Non-pigmented ciliary epithelial cell (primary cell): ENCODE measurements around the gene TLE2.
A peak's percentile ranks its signal among the peaks of the same experiment; 100 is the strongest.
"Not testable (repeated sequence)": the region's sequence is repeated elsewhere in the genome, so short reads cannot be mapped to it uniquely, and the experiment has no call there.

Source experiments
- DNase-seq: peaks from one replicate; pipeline ENCODE4 v3.0.0-alpha.2; 2010; ENCODE audit warnings: low read depth

TLE2 gene

DNA sequence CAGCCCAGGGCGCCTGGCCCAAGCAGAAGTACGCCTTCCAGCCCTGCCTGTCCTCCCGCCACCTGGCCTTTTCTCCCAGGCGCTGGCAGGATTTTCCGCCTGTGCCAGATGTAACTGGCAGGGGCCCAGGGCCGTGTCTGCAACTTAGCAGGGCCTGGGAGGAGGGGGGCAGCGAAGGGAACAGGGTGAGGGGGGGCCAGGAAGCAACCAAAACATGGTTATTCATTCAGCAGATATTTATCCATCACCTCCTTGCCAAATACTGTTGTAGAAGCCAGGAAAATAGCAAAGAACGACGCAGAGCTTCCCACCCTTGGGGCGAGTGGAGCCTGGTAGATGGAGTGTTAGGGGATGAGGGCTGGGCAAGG, 46.1 kb downstream of the TLE2 start:
- no peak for DNase-seq

DNA sequence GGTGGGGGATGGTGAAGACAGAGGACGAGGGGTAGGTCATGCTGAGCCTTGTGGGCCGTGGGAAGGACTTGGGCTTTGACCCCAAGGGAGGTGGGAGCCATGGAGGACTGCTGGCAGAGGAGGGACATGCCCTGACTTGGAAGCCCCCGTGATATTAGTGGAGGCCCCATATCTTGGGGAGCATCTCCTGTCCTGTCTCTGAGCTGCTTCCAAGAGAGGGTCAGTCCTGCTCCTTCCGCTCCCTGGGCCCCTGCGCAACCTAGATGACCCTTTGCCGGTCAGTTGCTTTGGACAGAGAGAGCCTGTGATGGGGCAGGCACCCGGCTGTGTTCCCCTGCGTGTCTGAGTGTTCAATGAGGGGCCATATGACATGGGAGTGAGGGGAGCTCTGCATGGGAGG, 46.5 kb downstream of the TLE2 start:
- no peak for DNase-seq

DNA sequence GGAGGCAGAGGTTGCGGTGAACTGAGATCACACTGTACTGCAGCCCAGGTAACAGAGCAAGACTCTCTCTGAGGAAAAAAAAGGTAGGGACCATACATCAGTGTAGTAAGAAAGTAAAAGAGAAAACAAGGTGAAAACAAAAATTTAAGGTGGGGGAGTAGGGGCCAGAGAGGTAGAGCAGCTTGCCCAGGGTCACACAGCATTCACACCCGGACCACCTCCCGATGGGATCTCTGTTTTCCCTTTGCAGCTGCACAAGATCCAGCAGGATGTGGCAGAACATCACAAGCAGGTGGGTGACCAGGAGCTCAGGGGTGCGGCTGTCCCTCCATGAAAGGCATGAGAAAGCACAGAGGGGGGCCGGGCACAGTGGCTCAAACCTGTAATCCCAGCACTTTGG, 47.2 kb downstream of the TLE2 start:
- no peak for DNase-seq

DNA sequence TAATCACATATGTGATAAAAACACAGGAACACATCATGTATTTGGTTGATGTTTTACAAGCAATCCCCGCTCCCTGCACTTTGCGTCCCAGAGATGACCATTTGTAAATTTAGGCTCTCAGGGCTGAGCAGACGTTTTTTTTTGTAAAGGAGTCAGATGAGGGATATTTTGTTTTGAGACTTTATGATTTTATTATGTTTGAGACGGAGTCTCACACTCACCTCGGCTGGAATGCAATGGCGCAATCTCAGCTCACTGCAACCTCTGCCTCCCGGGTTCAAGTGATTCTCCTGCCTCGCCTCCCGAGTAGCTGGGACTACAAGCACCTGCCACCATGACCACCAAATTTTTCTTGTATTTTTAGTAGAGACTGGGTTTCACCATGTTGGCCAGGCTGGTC, 50.3 kb downstream of the TLE2 start:
- DNase-seq, result no peak

DNA sequence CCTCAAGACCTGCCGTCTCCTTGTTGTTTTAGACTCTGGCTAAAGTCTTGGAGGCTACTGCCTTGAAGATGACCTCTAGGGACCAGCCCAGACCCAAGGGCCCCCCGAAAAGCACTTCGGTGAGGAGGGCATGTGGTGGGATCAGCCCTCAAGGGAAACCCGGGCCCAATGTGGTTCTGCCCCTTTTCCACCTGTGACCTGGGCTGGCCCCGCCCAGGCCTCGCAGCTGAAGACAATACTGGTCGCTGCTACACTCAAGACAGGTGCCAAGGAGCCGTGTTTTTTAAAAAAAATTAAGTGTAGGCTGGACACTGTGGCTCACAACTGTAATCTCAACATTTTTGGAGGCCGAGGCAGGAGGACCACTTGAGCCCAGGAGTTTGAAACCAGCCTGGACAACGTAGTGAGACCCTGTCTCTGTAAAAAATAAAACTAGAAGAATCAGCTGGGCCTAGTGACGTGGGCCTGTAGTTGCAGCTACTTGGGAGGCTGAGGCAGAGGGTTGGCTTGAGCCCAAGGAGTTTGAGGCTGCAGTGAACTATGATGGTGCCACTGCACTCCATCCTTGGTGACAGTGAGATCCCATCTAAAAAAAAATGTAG, 50.8 kb downstream of the TLE2 start:
- no peak for DNase-seq

DNA sequence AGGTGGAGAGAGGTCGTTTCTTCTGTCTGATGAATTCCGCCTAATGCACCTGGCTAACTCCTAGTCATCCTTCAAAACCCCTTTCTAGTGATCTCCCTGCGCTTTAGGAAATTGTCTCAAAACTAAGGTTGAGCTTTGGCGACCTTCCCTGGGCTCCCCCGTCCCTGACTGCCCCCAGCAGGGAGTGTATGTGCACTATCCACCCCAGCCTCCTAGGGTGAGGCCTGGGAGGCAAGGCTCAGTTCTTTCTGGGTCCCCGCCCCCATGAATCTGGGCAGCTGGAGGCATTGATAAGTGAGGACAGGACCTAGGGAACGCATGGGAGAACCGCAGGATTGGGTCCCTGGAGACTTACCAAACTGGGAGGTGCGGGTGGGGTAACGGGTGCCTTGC, 51.3 kb downstream of the TLE2 start:
- no peak for DNase-seq

DNA sequence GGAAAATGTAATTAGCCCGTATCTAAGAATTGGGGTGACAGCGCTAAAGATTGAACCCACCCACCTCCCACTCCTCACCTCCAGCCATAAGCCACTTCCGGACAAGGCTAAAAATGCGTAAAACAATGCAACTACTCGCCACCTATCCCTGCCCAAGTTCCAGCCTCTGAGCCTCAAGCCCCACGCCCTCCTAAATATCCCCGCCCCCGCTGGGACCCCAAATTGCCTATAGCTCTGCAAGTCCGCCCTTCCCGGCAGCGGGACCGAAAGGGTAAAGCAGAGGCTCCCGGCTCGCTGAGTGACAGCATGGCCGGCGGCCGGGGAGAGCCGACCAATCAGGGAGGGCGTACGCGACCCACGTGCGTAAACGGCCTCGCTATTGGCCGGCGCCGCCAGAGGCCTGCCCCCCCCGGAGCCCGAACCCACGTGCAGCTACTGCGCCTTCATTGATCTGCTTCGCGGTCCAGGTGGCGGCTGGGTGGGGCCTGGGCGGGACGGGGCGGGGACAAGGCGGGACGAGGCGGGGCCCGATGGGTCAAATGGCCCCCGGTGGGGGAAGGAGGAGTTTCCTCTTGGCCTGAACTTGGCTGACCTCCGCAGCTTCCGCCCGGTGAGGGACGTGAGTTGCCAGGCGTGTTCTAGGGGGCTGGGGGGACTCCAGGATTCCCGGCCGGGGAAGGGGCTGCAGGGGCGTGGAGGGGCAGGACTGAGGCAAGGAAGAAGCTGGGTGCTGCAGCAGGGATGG, 51.9 kb downstream of the TLE2 start, which contains the start of gene TLE6:
TLE6 (plus strand) TSS at position 564 of the 745 bp plus-strand sequence. CDS start 670 bp downstream, outside the sequence.
- peak; percentile 60 for DNase-seq

DNA sequence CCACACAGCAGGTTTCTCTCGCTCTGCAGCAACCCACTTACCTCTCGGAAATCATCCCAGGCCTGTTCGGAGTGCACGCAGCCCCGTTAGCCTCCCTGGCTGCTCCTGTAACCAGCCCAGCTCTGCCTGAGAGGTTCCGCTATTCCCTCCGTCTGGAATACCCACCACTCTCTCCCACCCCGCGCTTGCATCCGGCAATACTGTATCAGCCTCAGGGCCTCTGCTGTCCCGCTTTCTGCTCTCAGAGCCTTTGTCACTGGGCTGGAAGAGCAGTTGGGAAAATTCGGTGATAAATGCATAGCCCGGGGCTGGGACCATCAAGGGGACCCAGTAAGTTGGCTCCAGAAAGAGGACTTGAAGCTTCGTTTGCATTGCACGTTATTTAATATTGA, 52.5 kb downstream of the TLE2 start:
- no peak for DNase-seq

DNA sequence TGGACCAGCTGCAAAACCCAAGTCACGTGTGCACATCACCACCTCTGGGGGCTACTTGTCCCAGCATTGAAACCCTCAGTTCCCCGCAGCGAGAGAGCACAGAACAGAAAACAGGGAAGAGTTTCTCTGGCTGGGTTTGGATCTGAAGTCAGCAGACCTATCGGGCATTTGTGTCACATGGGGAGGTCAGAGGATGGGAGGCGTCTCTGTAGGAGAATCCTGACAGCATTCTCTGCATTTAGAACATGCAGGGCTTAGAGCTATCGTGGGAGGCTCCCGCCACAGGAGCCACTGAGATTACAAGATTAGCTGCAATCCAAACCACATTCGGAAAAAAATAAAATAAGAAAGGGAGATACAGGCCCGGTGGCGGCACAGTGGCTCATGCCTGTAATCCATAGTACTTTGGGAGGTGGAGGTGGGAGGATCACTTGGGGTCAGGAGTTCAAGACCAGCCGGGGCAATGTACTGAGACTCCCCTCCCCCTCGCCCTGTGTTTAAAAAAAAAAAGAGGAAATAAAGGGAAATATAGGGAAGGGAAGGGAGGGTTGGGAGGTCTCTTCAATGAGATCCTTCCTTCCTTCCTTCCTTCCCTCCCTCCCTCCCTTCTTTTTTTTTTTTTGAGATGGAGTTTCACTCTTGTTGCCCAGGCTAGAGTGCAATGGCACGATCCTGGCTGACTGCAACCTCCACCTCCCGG, 54.6 kb downstream of the TLE2 start:
- no peak for DNase-seq

DNA sequence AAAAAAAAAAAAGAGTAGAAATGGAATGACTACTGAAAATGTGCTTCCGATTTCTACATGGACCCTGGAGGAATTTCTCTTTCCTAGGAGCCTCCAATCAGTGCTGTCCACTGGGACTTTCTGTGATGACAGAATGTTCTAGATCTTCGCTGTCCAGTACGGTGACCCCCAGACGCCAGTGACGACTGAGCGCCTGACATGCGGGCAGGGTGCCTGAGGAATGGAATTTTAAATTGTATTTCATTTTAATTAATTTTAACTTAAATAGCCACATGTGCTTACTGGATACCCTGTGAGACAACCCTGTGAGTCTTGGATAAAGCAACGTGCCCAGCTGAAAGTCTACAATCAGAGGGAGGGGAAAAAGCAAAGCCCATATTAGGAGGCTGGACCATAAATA, 55.9 kb downstream of the TLE2 start:
- DNase-seq, result no peak

DNA sequence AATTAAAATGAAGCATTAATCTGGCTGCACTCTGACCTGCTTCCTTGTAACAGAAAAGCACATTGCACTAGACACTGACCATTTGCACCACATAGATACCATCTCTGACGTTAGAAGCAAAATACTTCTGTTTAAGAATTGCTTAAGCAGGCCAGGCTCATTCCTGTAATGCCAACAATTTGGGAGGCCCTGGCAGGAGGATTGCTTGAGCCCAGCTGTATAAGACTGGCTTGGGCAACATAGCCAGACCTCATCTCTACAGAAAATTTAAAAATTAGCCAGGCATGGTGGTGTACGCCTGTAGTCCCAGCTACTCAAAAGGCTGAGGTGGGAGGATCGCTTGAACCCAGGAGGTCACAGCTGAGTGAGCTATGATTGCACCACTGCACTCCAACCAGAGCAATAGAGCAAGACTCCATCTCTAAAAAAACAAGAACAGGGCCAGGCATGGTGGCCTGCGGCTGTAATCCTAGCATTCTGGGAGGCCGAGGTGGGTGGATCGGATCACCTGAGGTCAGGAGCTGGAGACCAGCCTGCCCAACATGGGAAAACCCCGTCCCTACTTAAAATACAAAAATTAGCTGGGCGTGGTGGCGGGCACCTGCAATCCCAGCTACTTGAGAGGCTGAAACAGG, 58.8 kb downstream of the TLE2 start:
- no peak for DNase-seq

DNA sequence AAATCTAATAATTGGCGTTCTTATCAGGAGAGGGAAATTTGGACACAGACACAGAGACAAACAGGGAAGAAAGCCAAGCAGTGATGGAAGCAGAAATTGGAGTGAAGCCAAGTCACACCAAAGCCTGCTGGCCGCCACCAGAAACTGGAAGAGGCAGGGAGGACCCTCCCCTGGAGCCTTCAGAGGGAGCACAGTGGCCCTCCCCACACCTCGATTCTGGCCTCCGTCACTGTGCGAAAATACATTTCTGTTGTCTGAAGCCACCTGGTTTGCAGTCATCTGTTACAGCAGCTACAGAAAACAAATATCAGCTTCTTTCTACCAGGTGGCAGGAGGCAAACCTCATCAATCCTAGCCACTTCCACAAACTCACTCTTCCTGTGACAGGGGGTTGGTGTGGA, 60.0 kb downstream of the TLE2 start:
- DNase-seq, result no peak

DNA sequence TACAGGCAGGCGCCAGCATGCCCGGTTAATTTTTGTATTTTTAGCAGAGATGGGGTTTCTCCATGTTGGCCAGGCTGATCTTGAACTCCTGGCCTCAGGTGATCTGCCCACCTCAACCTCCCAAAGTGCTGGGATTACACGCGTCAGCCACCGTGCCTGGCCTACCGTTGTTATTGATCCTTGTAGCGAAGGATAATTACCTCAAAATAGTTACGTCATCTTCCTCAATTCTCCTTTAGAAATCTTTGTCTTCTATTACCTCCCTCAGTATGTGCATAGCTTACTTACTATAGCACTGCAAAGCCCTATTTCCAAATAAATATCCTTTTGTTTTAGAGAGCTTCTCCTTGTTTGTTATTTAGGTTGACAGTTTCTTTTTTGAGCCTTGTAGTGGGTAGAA, 61.1 kb downstream of the TLE2 start:
- DNase-seq, result no peak

DNA sequence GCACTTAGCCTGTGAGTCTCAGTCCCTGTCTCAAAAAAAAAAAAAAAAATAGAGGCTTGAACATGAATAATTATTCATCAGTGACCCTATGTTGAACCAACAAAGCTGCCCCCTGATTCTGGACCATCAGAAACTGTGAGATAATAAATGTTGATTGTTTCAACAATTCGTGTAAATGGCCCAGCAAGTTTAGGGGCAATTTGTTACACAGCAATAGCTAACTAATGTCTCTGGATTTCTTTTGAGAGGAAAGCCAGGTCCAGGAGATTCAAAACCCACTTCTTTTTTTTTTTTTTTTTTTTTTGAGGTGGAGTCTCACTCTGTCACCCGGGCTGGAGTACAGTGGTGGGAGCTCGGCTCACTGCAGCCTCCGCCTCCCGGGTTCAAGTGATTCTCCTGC, 64.2 kb downstream of the TLE2 start:
- no peak for DNase-seq

DNA sequence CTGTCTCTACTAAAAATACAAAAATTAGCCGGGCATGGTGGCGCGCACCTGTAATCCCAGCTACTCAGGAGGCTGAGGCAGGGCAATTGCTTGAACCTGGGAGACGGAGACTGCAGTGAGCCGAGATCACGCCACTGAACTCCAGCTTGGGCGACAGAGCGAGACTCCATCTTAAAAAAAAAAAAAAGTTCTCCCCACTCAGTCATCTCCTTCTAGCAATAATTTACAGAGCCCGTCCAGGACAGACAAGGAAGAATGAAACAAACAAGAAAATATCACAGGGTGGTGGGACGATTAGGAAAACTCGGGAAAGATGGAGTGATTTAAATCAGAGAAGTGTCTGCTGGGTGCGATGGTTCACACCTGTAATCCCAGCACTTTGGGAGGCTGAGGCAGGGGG, 65.4 kb downstream of the TLE2 start:
- not testable (repeated sequence) for DNase-seq

DNA sequence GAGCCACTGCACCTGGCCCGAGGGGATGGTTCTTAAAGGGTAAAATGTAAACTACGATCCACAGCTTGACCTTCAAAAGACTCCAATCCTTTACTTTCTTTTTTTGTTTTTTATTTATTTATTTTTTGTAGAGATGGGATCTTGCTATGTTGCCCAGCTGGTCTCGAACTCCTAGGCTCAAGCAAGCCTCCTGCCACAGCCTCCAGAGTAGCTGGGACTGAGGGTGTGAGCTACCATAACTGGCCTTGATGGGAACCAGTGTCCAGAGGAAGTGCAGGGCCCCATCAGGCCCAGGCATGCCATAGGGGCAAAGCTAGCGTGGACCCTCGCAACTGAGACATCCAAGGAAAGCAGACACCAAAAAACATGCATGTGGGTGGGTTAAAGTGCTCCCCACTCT, 66.0 kb downstream of the TLE2 start:
- no peak for DNase-seq

DNA sequence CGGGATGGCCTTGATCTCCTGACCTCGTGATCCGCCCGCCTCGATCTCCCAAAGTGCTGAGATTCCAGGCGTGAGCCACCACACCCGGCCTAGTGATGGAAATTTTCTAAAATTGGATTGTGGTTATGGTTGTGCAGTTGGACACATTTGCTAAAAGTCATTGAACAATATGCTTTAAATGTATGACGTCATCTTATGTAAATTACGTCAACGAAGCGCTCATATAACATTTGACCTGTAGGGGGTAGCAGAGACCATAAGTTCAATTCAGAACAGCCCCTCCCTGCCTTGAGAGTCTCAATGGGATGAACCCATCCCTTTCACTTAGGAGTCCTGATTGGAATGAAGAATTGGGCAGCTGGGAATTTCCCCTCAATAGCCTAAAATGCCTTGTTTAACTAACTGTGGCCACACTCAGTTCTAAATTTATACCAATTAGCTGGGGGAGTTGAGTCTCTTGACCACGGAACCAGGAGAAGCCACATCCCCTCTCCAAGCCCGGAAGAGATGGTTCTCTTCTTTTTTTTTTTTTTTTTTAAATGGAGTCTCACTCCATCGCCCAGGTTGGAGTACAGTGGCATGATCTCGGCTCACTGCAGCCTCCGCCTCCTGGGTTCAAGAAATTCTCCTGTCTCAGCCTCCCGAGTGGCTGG, 66.9 kb downstream of the TLE2 start:
- no peak for DNase-seq

DNA sequence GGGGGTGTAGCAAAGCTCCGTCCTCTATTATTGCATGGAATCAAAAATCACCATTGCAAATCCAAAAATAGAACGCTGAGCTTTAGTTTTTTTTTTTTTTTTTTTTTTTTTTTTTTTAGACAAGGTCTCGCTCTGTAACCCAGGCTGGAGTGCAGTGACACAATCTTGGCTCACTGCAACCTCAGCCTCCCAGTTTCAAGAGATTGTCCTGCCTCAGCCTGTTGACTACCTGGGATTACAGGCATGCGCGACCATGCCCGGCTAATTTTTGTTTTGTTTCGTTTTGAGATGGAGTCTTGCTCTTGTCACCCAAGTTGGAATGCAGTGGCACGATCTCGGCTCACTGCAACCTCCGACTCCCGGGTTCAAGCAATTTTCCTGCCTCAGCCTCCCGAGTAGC, 69.0 kb downstream of the TLE2 start:
- no peak for DNase-seq

DNA sequence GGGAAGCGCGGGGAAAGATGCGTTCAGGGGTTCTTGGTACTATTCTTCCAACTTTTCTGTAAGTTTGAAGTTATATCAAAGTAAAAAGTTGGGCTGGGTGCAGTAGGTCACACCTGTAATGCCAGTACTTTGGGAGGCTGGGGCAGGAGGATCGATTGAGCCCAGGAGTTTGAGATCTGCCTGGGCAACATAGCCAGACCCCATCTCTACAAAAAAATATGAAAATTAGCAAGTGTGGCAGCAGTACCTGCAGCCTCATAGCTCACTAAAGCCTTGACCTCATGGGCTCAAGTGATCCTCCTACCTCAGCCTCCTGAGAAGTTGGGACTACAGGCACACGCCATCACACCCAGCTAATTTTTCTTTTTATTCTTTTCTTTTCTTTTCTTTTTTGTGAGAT, 71.9 kb downstream of the TLE2 start:
- DNase-seq, result no peak

DNA sequence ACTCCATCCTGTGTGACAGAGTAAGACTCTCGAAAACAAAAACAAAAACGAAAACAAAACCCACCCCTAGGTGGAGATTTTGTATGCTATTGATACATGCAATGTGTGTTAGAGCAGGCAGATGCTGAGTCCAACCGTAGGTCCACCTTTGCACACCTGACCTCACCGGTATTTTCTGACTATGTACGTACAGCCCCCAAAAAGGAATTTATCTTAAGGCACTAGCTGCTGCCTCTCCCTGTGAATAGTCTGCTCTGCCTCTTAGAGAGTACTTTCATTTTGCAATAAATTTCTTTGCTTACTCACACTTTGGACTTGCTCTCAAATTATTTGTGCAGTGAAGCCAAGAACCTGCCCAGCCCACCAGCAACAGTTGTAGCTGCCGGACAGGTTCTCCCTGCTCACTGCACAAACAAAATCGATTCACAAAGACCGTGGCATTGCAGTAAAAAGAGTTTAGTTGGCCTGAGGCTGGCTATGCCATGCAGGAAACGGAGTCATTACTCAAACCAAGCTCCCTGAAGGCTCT, 76.1 kb downstream of the TLE2 start:
- DNase-seq, result no peak

DNA sequence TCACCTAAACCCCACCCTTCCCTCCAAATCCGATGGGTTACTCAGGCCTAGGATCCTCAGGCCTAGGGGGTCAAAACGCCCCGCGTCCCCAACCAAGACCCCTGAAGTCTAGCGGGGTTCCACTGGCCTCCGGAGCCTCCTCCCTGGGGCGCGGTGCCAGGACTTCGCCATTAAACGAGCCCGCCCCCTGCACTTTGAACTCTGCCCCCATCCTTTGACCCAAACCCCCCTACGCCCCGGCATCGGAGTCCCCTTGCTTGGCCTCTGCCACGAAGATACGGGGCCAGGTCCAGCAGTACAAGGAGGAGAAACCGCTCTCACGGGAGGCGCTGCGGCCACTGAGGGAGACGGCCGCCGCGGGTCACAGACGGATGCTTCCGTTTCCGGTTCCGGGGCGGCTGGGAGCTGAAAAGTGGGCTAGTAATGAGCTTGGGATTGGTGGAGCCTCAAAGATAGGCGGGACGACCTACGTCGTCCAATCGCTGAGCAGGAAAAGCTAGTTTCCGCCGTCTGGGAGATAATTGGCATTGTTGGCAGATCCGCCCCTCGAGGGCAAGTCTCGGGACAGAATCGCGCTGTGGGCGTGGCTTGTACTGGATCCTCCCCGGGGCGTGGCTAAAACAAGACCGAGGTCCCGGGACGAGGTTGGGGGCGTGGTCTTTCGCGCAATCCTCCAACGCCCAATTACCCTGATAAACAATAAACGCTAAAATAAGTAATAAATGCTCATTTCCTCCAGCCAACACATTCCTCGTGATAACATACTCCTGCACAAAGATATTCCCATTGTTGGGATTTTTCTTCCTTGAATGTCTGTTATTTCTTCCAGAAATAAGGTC, 78.6 kb downstream of the TLE2 start:
- peak; percentile 99 for DNase-seq
